NCI-H510A treated with DMSO at 0.1 percent for 48 hours (cell line): ENCODE data around the gene CHSY1.

Source experiments
- DNase-seq: peaks from one replicate; lab custom pipeline; 2025; lab: John Stamatoyannopoulos, UW

Gene CHSY1

DNA sequence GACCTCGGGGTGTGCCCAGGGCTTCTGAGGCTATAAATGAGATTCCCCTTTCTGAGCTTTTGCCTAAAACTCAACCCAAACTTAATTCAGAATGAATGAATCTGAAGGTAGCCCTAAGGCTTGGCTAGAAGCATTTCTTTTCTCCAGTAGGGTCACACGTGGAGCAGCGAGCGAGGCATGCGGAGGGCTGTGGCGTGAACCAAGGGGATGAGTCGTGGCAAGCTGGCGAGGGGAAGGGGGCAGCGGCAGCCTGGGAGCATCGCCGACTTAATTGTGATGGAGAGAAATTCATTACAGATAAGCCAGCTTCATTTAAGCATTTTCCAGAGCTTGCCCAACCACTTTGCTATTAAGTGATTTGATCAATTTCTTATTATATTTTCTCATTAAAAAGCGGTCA, 79.9 kb downstream of the CHSY1 start:
- DNase-seq, result no peak

DNA sequence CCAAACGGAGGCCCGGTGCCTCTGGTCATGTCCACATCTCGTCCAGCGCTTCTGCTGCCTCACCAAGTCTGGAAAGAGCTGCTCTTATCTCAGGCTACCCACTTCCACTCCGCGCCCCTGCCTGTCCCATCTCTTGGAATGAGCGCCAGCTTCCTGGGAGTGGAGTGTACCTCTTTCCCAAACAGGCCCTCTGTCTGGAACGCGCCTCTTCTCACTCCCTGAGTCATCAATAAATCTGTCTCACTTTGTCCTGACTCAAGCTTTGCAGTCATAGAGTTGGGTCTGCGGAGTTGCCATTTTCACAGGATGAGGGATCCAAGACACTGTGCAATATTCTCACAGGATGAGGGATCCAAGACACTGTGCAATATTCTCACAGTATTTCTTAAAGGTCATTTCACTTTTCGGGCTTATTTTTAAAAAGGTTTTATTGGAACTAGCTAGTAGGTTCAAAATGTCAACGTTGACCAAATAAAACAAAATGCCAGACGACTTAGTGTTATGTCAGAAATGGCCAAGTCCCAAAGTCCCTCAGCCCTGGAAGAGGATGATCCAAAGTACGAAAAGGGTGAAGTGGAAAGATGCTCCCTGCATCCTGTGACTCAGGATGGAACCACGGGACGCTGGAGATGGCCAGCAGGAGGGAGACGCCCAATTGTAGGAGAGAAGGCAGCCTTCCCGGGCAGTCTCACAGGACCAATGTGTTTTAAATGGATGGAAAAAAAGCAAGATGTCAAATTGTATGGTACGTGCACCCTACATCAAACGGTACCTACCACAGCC, 81.1 kb downstream of the CHSY1 start:
- no peak for DNase-seq

DNA sequence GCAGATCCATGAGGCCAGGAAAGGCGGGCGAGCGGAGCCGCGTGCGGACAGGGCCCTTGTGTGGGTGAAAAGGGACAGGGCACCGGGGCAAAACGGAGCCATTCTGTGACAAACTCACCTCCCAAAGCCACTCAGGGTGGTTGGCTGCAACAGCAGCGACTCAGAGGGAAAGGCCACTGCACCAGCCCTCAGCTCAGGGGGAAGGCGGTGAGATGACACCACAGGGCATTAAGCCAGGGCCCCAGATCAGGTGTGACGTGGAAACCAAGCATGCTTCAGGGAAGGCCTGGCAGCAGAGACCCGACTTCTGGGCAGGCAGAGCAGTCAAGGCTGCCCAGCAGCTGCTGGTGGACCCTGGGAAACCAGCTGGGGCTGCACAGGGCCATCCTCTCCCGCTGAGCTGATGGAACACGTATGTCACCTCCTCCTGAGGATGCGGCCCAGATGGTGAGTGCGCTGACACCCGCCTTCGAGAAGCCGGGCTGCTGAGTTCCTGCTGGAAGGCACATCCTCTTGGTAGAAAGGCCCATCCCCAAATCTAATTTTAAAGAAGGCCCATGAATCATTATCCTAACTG, 82.3 kb downstream of the CHSY1 start:
- no peak for DNase-seq

DNA sequence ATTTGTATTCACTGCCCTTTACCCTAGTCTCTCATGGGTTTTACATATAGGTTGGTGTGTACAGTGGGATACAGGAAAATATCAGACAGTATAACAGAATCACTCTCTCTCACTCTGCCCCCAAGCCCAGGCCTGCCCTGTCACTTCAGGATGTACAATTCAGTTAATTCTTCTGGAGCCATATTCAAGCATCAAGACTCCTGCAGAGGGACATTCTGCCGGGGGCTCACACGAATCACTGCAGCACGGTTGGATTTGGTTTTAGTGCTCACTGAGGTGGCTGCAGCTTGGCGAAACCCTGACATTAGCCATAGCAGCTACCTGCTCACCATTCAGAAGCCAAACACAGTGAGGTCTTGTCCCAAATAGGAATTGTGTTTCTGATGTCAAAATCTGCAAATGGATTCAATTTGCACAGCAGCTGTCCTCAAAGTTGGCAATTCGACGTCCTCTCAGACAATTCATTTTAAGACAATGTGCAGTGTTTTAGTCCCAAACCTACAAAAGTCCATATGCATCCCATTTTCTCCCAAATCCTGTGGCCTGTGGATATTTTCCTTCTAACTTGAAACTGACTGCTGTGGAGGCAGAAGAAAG, 82.9 kb downstream of the CHSY1 start:
- no peak for DNase-seq

DNA sequence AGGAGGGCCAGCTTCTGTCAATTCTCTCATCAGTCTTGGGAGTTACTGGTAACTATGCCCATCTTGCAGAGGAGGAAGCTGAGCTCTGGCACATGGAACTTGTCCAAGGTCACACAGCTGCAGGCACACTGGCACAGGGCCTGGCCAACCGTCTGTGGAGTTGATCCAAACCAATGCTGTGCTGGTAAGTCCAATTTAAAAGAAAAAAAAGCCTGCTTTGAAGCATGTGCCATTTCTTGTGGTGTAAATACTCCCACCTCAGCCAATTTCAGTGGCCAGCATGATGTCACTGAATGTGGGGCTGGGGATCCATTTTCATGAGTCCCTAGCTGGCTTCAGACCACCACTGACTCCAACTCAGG, 83.4 kb downstream of the CHSY1 start:
- no peak for DNase-seq

DNA sequence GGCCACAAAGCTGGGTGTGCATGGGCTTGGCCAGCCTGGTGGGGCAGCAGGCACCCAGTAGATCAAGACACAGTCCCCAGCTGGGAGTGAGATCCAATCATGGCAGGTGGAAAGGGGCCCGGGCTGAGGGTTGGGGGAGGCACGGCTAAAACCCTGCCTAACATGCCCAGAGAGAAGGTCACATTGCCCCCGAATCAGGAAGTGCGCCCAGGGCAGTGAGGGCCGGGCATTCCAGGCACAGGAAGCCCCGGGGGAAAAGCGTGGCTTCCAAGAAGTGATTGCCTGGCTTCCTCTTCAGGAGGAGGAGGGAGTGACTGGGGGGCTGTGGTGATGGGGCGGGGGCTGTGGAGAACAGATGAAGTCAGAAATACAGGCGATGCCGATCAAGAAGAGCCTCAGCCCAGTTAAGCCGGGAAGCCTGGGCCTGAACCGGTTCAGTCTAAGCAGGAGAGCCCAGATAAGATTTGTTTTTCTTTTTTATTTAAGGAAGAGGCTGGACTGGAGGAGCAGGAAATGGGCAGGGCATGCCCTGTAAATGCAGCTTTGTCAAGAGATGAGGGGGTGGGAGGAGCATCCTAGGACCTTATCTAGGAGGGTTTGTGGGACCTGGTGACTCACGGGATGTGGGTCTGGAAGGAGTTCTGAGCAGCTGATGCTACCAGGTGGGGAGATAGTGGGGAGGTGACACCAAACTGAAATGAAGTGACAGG, 83.9 kb downstream of the CHSY1 start:
- no peak for DNase-seq

DNA sequence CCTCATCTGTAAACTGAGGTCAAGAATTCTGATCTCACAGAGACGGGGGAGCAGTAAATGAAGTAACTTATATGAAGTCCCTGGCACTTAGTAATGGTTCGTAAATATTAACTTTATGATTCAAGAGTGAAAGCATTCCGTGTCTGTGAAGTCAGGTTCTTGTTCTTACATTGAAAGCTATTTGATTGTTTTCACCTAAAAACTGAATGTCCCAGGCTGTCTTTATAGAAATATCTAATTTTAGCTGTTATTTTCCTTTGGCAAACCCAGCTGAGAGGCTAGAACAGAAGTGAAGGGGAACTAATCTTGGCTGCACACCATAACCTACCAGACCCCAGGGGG, 84.5 kb downstream of the CHSY1 start:
- no peak for DNase-seq

GRCh38 chr15:101165905-101166471, 85.9 kb downstream of the CHSY1 start:
- no peak for DNase-seq

GRCh38 chr15:101162701-101163483, 89.0 kb downstream of the CHSY1 start:
- no peak for DNase-seq

- no peak for DNase-seq
Observed at GRCh38 chr15:101161656-101162055, 90.2 kb downstream of the CHSY1 start.

- no peak for DNase-seq
Observed at GRCh38 chr15:101159936-101160815, 91.7 kb downstream of the CHSY1 start.

- DNase-seq, result no peak
Observed at GRCh38 chr15:101159096-101159935, 92.5 kb downstream of the CHSY1 start.

- no peak for DNase-seq
Observed at GRCh38 chr15:101158166-101159095, 93.4 kb downstream of the CHSY1 start.

DNA sequence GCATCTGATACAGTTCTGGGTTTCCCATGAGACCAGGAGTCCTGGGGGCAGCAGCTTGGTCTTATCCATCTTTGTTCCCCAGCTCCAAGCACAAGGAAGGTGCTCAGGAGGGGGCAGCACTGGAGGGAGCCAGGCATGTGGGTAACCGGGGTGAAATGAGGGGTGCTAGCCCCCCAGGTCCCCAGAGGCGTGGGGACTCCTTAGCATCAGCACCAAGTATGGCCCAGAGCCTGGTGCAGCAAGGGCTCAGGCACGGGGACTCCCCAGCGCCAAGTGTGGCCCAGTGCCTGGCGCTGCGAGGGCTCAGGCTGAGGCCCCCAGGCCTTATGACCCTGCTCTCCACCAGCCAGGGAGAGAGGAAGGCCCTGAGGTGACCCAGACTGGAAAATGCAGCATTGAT, 94.1 kb downstream of the CHSY1 start:
- DNase-seq, result no peak

DNA sequence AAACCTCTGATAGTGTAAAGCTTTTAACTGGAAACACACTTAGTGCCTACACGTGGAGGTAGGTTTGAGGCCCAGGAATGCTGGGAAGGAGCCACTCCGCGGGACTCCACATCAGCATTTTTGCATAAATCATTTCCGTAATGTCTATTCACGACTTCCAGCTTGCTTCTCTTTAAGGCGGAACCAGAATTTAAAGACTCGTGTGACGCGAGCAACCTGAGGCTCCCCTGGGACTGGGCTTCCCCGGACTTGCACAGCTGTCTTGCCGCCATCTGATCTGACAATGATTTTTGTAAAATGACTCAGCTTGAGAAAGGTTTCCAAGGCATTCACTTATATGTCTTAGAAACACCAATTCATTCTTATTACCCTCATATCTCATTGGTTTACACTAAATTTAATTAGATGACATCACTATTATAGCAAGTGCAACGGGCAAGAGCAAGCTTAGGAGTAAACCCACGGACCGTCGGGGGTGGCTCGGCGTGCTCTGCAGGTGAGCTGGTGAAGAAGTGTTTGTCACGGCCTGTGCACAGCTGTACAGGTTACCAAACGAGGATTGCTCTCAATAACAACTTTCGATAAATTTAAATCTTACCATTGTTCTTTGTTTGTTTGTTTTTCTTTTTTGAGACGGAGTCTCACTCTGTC, 95.2 kb downstream of the CHSY1 start:
- no peak for DNase-seq

GRCh38 chr15:101156061-101156460, 95.8 kb downstream of the CHSY1 start:
- no peak for DNase-seq

GRCh38 chr15:101153801-101154656, 97.8 kb downstream of the CHSY1 start:
- no peak for DNase-seq
